Neural progenitor cell (in vitro differentiated cells): ENCODE results near the gene CLEC9A. TPM values are rescaled to one million over a fixed set of nuclear protein-coding genes. Genes with fewer than 3 reads are reported as not detected.

Source experiments
- DNase-seq: peaks from one replicate; pipeline ENCODE4 v3.0.0-alpha.2; 2016; ENCODE audit warnings: low spot score
- H2AFZ ChIP-seq: fragments of 200-600 bp; sonication (generic); replicated peaks from 2 replicates; pipeline ENCODE4 v1.6.1; 2016; ENCODE audit warnings: antibody characterized with exemption
- H3F3A ChIP-seq: fragments of 200-600 bp; sonication (generic); 2 replicates; pipeline ENCODE4 v1.6.1; 2016; ENCODE audit warnings: antibody characterized with exemption, low read depth
- H3K27ac ChIP-seq: fragments of 200-600 bp; sonication (generic); 2 replicates; pipeline ENCODE4 v1.5.1; 2016; ENCODE audit warnings: mild to moderate bottlenecking
- H3K27me3 ChIP-seq: fragments of 200-600 bp; sonication (generic); 2 replicates; pipeline ENCODE4 v1.6.1; 2016; ENCODE audit warnings: mild to moderate bottlenecking, moderate library complexity
- H3K36me3 ChIP-seq: fragments of 200-600 bp; sonication (generic); 2 replicates; pipeline ENCODE4 v1.5.1; 2016
- H3K4me1 ChIP-seq: fragments of 200-600 bp; sonication (generic); 2 replicates; pipeline ENCODE4 v1.6.1; 2016; ENCODE audit warnings: mixed run types
- H3K4me2 ChIP-seq: fragments of 200-600 bp; sonication (generic); 2 replicates; pipeline ENCODE4 v1.6.1; 2016
- H3K4me3 ChIP-seq: fragments of 200-600 bp; sonication (generic); 2 replicates; pipeline ENCODE4 v1.5.1; 2016
- H3K79me2 ChIP-seq: fragments of 200-600 bp; sonication (generic); 2 replicates; pipeline ENCODE4 v1.6.1; 2016; ENCODE audit warnings: low read depth
- H3K9ac ChIP-seq: fragments of 200-600 bp; sonication (generic); 2 replicates; pipeline ENCODE4 v1.6.1; 2016
- H3K9me3 ChIP-seq: fragments of 200-600 bp; sonication (generic); 2 replicates; pipeline ENCODE4 v1.5.1; 2016; ENCODE audit warnings: low read depth
- H4K20me1 ChIP-seq: fragments of 200-600 bp; sonication (generic); 2 replicates; pipeline ENCODE4 v1.6.1; 2016; ENCODE audit warnings: low read depth
- H3K27ac Mint-ChIP-seq: 3 replicates; pipeline ENCODE4 v1.8.0; 2021; ENCODE audit warnings: mixed read lengths
- H3K27me3 Mint-ChIP-seq: 2 replicates; pipeline ENCODE4 v1.8.0; 2022; ENCODE audit warnings: low read depth, mild to moderate bottlenecking, inconsistent platforms, moderate library complexity, mixed read lengths; ENCODE audit not compliant: insufficient read depth
- H3K36me3 Mint-ChIP-seq: 3 replicates; pipeline ENCODE4 v1.8.0; 2021; ENCODE audit warnings: mixed read lengths
- H3K4me1 Mint-ChIP-seq: 3 replicates; pipeline ENCODE4 v1.8.0; 2021; ENCODE audit warnings: mixed read lengths
- H3K4me3 Mint-ChIP-seq: 3 replicates; pipeline ENCODE4 v1.8.0; 2021; ENCODE audit warnings: mild to moderate bottlenecking, moderate library complexity, mixed read lengths
- H3K9me3 Mint-ChIP-seq: 3 replicates; pipeline ENCODE4 v1.8.0; 2020; ENCODE audit warnings: mixed read lengths
- CTCF ChIP-seq: fragments of 200-600 bp; sonication (generic); IDR thresholded peaks from 2 replicates; pipeline ENCODE4 v1.5.1; 2017; ENCODE audit warnings: antibody characterized with exemption, mild to moderate bottlenecking
- EZH2 ChIP-seq: fragments of 200-600 bp; sonication (generic); IDR thresholded peaks from 2 replicates; pipeline ENCODE4 v1.6.1; 2017; ENCODE audit warnings: antibody characterized with exemption, mild to moderate bottlenecking, moderate library complexity
- EZH2phosphoT487 ChIP-seq: fragments of 200-600 bp; sonication (generic); IDR thresholded peaks from 2 replicates; pipeline ENCODE4 v1.6.1; 2017; ENCODE audit warnings: antibody characterized with exemption
- total RNA-seq: library from RNA; depleted of rRNA; stranded (reverse); fragments of >200 nt; gene quantifications from 2 replicates; pipeline ENCODE4 v1.2.3, GENCODE V29; 2015; ENCODE audit warnings: low replicate concordance

Gene CLEC9A
- total RNA-seq, 1 donor from 2014 or later: not detected

DNA sequence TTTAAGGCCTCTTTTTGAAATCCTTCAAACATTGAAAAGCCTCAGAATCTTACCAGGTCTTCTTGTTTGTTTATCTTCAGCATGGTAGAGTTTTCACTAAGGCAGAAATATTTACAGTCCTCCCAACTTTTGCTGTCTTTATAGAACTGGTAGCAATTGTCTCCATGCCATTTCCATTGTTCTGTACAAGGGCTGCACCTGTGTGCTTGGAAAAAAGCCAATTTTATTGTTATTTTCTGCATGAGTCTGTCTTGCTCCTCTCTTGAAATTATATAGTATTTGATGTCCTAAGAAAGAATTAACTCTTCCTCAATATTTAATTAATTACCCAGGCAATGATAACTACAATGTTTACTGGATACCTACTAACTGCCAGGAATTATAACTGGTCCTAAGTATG lies 45.0 kb downstream of the CLEC9A start:
- no peaks in the 10 kb centered on the region for H3K36me3 Mint-ChIP-seq
- Histone ChIP-seq H3K27ac (no peak overlapping the region), H2AFZ (no peak overlapping the region)

GRCh38 chr12:10082117-10082874 lies 51.8 kb downstream of the CLEC9A start:
- Mint-ChIP-seq H3K27me3 (peaks cover 2% of the 10 kb centered on the region), H3K36me3 (no peaks in the 10 kb centered on the region), H3K27ac (no peak overlapping the region), H3K4me3 (no peak overlapping the region), H3K4me1 (no peaks in the 10 kb centered on the region), H3K9me3 (peaks cover 10% of the 10 kb centered on the region)
- H3K4me1 ChIP-seq: no peaks in the 10 kb centered on the region
- TF ChIP-seq EZH2 (no peak), EZH2phosphoT487 (no peak), CTCF (no peak)
- H3F3A ChIP-seq: no peaks in the 10 kb centered on the region
- no peak for DNase-seq
- H4K20me1 ChIP-seq: no peaks in the 10 kb centered on the region
- H3K79me2 ChIP-seq: no peaks in the 10 kb centered on the region
- H2AFZ ChIP-seq: no peak overlapping the region
- H3K36me3 ChIP-seq: no peaks in the 10 kb centered on the region
- H3K4me2 ChIP-seq: no peak overlapping the region
- H3K9me3 ChIP-seq: no peaks in the 10 kb centered on the region
- no peak overlapping the region for H3K4me3 ChIP-seq
- H3K27ac ChIP-seq: no peak overlapping the region
- no peak overlapping the region for H3K9ac ChIP-seq
- H3K27me3 ChIP-seq: no peaks in the 10 kb centered on the region

More for the DNA sequence above, 45.0 kb downstream of the CLEC9A start:
- Histone ChIP-seq H4K20me1 (no peaks in the 10 kb centered on the region), H3K27me3 (no peaks in the 10 kb centered on the region), H3K4me1 (no peaks in the 10 kb centered on the region), H3K9me3 (no peaks in the 10 kb centered on the region), H3K4me3 (no peak overlapping the region), H3K4me2 (no peak overlapping the region), H3K9ac (no peak overlapping the region), H3K36me3 (no peaks in the 10 kb centered on the region), H3K79me2 (no peaks in the 10 kb centered on the region), H3F3A (no peaks in the 10 kb centered on the region)
- Mint-ChIP-seq H3K4me3 (no peak overlapping the region), H3K27me3 (no peaks in the 10 kb centered on the region), H3K27ac (no peak overlapping the region), H3K4me1 (no peaks in the 10 kb centered on the region), H3K9me3 (no peaks in the 10 kb centered on the region)
- no peak for TF ChIP-seq EZH2
- DNase-seq: no peak

DNA sequence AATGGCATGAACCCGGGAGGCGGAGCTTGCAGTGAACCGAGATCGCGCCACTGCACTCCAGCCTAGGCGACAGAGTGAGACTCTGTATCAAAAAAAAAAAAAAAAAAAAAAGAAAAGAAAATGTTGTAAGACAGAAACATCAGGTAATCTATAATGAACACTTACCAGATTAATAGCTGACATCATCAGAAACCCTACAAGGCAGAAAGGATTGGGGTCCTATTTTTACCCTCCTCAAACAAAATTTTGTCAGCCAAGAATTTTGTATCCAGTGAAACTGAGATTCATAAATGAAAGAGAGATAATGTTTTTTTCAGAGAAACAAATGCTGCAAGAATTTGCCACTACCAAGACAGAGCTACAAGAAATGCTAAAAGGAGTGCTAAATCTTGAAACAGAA lies 54.3 kb downstream of the CLEC9A start:
- Histone ChIP-seq H3F3A (no peaks in the 10 kb centered on the region), H3K36me3 (no peaks in the 10 kb centered on the region)

More for the DNA sequence above, 54.3 kb downstream of the CLEC9A start:
- H3K4me1 ChIP-seq: peaks cover 2% of the 10 kb centered on the region
- H3K27ac Mint-ChIP-seq: no peak overlapping the region
- H3K4me2 ChIP-seq: no peak overlapping the region
- H3K36me3 Mint-ChIP-seq: no peaks in the 10 kb centered on the region
- no peak overlapping the region for H3K9ac ChIP-seq
- no peak overlapping the region for H2AFZ ChIP-seq
- H3K79me2 ChIP-seq: no peaks in the 10 kb centered on the region
- no peak overlapping the region for H3K4me3 ChIP-seq
- H3K9me3 ChIP-seq: no peaks in the 10 kb centered on the region
- TF ChIP-seq EZH2 (no peak), EZH2phosphoT487 (no peak), CTCF (no peak)
- no peaks in the 10 kb centered on the region for H4K20me1 ChIP-seq
- no peaks in the 10 kb centered on the region for H3K27me3 ChIP-seq
- no peak overlapping the region for H3K4me3 Mint-ChIP-seq
- H3K27me3 Mint-ChIP-seq: peaks cover 2% of the 10 kb centered on the region
- H3K27ac ChIP-seq: no peak overlapping the region
- no peak for DNase-seq
- H3K4me1 Mint-ChIP-seq: peaks cover 2% of the 10 kb centered on the region
- peaks cover 10% of the 10 kb centered on the region for H3K9me3 Mint-ChIP-seq
